Ovary (tissue), 9 donors: ENCODE measurements around the gene ICA1. TPM values are rescaled to one million over a fixed set of nuclear protein-coding genes. Genes with fewer than 3 reads are reported as not detected.
A peak's percentile ranks its signal among the peaks of the same experiment; 100 is the strongest.

Experiments
- DNase-seq, 5 donors: peaks; one replicate each; pipeline ENCODE4 v3.0.0-alpha.2; 2019 to 2020
- H3K27ac ChIP-seq, 2 donors: fragments of 200-600 bp; one replicate each; pipeline versions ENCODE4 v1.5.1 to v1.8.0; 2019 to 2022
- H3K27me3 ChIP-seq: fragments of 200-600 bp; one replicate; pipeline ENCODE4 v1.8.0; 2022
- H3K36me3 ChIP-seq: fragments of 200-600 bp; sonication (generic); one replicate; pipeline ENCODE4 v1.5.1; 2019
- H3K4me1 ChIP-seq: one replicate; pipeline ENCODE4 v1.8.1; 2013; ENCODE audit warnings: mild to moderate bottlenecking, moderate library complexity; ENCODE audit not compliant: insufficient read depth
- H3K4me3 ChIP-seq: fragments of 200-600 bp; sonication (generic); one replicate; pipeline ENCODE4 v1.5.1; 2017
- H3K9me3 ChIP-seq, 2 donors: fragments of 200-600 bp in 1 of 2; sonication (generic) in 1 of 2; one replicate each; pipeline versions ENCODE4 v1.5.1 to v1.8.1; 2013 to 2019; ENCODE audit warnings: mild to moderate bottlenecking in 1 of 2, moderate library complexity in 1 of 2
- CTCF ChIP-seq, 3 donors: fragments of 450-650 bp in 2 of 3; fragments of 200-600 bp in 1 of 3; IDR thresholded peaks; one replicate each; pipeline versions ENCODE4 v1.5.1 to v1.8.0; 2016 to 2022; ENCODE audit warnings: antibody characterized with exemption in 3 of 3, mild to moderate bottlenecking in 1 of 3
- EP300 ChIP-seq: sonication (generic); formaldehyde crosslinking; IDR thresholded peaks from one replicate; pipeline ENCODE4 v1.6.1; 2017; ENCODE audit warnings: antibody characterized with exemption
- POLR2A ChIP-seq: fragments of 450-650 bp; IDR thresholded peaks from one replicate; pipeline ENCODE4 v1.6.1; 2017; ENCODE audit warnings: antibody characterized with exemption, mild to moderate bottlenecking, moderate library complexity
- WGBS, 3 donors: extraction: QIAGEN DNeasy Blood & Tissue Kit in 1 of 3; methylation state at CpG; one replicate each; pipeline versions ENCODE4 v1.1.5 to v1.1.7; 2013 to 2017; 5-methylcytosine and 5-hydroxymethylcytosine counted together
- intact Hi-C, 4 donors: fragments of 100-400 bp; cut with DNase I; formaldehyde crosslinking; loops; one replicate each; pipeline versions ENCODE4 v1.11.0 to v1.15.1; 2022 to 2023
- polyA plus RNA-seq, 2 donors: library from polyadenylated mRNA; stranded (reverse); fragments of 200-250 nt in 1 of 2; fragments of 350-450 nt in 1 of 2; fragmentation: Illumina TruSeq in 1 of 2; extraction: RNeasy Lipid Tissue Mini Kit (QIAGEN cat#74804) in 1 of 2; gene quantifications; one replicate each; pipeline ENCODE4 v1.2.3, GENCODE V29; 2013 to 2014
- total RNA-seq, 7 donors: library from RNA; depleted of rRNA in 2 of 7; stranded (reverse); fragments of >200 nt in 2 of 7; fragmentation: NEBNext Ultra II Directional in 3 of 7; extraction: Animal tissue kit (Norgen Biotek cat#: 25700) in 3 of 7; gene quantifications; one replicate each; pipeline versions ENCODE4 v1.1.0 to v1.2.4, GENCODE V29; 2016 to 2023
- donor health status: DM: no; HTN: no; CAD: no; lungs with moderate emphysema.
- donor health status: DM: no; HTN: no; CAD: no.
- donor health status: Bipolar disorder and iron deficiency.
- donor health status: DM: yes; HTN: yes; CAD: no.
- donor health status: DM: no; HTN: no; CAD: no.
- donor health status: DM: yes; HTN: yes; CAD: no.

Gene ICA1
- total and polyA plus RNA-seq, 9 donors = 2.1 to 19.4 (median 4.7) TPM

DNA sequence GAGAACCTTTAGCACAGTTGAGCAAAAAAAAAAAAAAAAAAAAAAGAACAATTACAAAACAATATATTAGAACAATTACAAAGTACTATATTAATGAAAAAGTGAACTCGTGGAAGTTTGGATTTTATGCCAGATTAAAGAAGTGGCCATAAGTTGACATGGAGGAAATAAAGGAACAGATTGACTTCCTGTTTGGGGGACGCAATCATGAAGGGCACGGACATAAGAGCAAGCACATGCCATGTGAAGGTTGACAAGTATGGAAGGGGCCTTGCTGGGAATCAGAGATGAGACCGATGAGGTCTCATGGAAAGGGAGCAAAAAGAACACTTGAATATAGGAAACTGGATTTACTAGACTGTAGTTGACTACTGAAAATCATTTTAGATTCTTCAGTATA lies 61.7 kb downstream of the ICA1 start:
- 89 to 97% (median 92%) methylated on average over 4 of the region's 4 CpGs for WGBS, 3 donors
- no peak overlapping the region for H3K27ac ChIP-seq
- no peaks in the 10 kb centered on the region for H3K27me3 ChIP-seq
- no peak for DNase-seq
- no peaks in the 10 kb centered on the region for H3K9me3 ChIP-seq
- intact Hi-C loops = no loop called here
- H3K4me1 ChIP-seq = no peaks in the 10 kb centered on the region
- no peak for TF ChIP-seq CTCF (IDR thresholded peaks at IDR 0.05)
- TF ChIP-seq POLR2A = no peak
- no peak for TF ChIP-seq EP300
- no peak overlapping the region for H3K4me3 ChIP-seq
- no peaks in the 10 kb centered on the region for H3K36me3 ChIP-seq

DNA sequence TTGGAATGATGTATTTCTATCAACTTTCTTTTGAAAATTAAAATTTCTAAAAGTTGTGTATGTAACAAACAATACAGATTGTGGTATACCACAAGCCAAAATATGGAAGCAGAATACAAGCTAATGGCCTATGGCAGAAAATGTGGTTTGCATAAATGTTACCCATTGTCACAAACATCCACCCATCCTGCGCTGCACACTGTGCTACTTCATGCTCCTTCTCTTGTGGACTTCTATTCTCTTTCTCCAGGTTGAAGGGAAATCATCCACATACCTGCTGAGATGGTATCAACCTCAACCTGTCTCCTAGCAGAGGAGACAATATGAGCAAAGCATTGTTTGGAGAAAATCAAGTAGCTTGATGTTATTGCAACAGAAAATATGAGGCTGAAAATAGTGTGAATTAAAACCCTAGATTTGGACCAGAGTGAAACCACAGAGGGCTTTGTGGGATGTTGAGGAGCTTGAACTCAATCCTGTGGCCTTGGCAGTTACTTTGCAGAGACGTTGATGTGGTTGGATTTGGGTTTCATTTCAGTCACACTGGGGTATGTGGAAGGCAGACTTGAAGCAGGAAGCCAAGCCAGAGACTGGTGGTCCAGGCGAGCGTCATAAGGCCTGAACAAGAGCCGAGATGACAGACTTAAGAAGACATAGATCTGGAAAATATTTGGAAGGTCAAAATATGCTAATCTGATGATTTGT lies 63.8 kb downstream of the ICA1 start:
- no peak for DNase-seq
- Histone ChIP-seq H3K27me3 (no peaks in the 10 kb centered on the region), H3K27ac (no peak overlapping the region), H3K36me3 (no peaks in the 10 kb centered on the region), H3K4me1 (no peaks in the 10 kb centered on the region), H3K9me3 (no peaks in the 10 kb centered on the region), H3K4me3 (no peak overlapping the region)
- 84 to 88% (median 88%) methylated on average over 5 of the region's 5 CpGs for WGBS, 3 donors
- intact Hi-C loops = no loop called here
- TF ChIP-seq POLR2A (no peak), CTCF (IDR thresholded peaks at IDR 0.05) (no peak), EP300 (no peak)

- intact Hi-C loops = no loop called here
- Histone ChIP-seq H3K9me3 (no peaks in the 10 kb centered on the region), H3K27ac (no peak overlapping the region), H3K4me3 (no peak overlapping the region), H3K27me3 (no peaks in the 10 kb centered on the region), H3K36me3 (no peaks in the 10 kb centered on the region), H3K4me1 (no peaks in the 10 kb centered on the region)
- TF ChIP-seq POLR2A = no peak
- no peak for TF ChIP-seq CTCF (IDR thresholded peaks at IDR 0.05)
- TF ChIP-seq EP300 = no peak
- no peak for DNase-seq
Observed at GRCh38 chr7:8192897-8193296, 69.1 kb downstream of the ICA1 start.

DNA sequence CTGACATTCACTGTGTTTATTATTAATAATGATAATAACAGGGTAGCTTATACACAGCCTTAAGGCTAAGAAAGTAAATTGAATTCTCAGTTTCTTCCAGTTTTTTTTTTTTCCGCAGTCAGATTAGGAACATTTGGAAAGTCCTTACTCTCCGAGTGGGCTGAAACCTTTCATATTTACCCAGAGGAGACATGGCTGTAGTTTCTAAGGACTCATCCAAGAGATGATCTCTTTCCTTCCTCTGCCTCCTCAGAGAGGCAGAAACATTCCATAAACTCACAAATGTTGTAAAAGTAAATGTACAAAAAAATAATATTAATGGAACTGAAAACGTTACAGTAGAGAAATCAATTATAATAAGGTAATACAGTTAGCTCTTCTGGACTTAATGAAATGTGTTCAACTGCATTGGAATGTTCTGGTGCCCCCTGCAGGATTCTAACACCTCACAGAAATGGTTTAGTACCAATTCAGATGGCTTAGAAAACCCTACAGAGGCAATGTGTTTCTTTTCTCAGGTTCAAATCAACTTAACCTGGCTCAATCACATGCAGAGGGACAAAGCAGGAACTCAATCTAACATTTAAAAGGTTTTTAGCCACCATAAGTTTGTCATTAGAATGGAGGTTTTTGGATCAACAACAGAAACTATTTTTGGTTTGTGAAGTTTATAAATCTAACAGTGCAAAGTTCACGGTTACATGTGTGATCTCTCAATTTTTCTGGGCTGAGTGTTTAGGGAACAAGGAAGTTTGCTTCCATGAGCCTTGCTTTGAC lies 71.7 kb downstream of the ICA1 start:
- WGBS, 3 donors = 5 to 13% (median 9%) methylated on average over 4 of the region's 4 CpGs
- Histone ChIP-seq H3K27me3 (no peaks in the 10 kb centered on the region), H3K27ac (peak overlapping the region in 1 of 2 donors; percentile 22), H3K9me3 (no peaks in the 10 kb centered on the region), H3K4me1 (no peaks in the 10 kb centered on the region), H3K4me3 (no peak overlapping the region), H3K36me3 (no peaks in the 10 kb centered on the region)
- intact Hi-C loops = no loop called here
- peak in 4 of 5 donors; percentile 21 to 60 (median 36) for DNase-seq
- no peak for TF ChIP-seq EP300
- peak in 2 of 3 donors; percentile 45 to 48 for TF ChIP-seq CTCF (IDR thresholded peaks at IDR 0.05)
